Stimulated activated CD8-positive, alpha-beta memory T cell treated with anti-CD3 and anti-CD28 coated beads, Interleukin-15, amount 100 ng/mL, for 1 hour (primary cell): ENCODE results near the gene KRT13.

Experiments
- DNase-seq: peaks from one replicate; pipeline ENCODE4 v3.0.0-alpha.2; 2020; ENCODE audit warnings: low read depth

The KRT13 gene

GRCh38 chr17:41519501-41520224, 14.3 kb upstream of the KRT13 start:
- no peak for DNase-seq

DNA sequence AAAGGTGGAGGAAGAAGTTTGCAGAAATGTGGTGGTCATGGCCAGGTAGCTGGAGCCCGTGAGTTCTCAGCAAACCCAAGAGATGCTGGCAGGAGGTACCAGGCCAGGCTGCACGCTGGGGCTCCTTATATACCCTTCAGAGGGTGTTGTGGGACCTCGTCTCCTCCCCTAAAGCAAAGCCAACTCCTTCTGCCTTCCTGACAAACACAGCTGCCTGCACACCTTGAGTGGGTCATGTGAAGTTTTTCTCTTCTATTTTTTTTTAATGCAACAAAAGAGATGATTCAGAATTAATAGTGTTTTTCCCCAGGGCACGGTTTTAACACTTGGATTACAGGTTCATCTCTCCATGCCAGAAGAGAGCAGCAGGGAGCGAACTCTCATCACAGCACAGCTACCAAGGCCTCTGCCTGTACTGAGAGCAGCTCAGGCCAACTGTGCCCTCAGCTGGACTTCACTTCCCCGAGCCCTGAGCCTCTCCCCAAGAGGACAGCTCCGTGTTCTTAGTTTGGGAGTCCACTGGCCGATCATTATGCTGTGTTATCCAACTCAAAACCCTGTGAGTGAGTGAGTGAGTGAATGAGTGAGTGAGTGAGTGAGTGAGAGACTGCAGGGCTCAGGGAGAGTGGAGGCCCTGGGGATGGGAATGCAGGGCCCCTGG, 13.5 kb upstream of the KRT13 start, which contains the start of gene KRT15:
Gene KRT15 (minus strand): TSS at position 102 of the 661 bp plus-strand sequence. CDS start 63 bp downstream, at position 39.
- DNase-seq: no peak

DNA sequence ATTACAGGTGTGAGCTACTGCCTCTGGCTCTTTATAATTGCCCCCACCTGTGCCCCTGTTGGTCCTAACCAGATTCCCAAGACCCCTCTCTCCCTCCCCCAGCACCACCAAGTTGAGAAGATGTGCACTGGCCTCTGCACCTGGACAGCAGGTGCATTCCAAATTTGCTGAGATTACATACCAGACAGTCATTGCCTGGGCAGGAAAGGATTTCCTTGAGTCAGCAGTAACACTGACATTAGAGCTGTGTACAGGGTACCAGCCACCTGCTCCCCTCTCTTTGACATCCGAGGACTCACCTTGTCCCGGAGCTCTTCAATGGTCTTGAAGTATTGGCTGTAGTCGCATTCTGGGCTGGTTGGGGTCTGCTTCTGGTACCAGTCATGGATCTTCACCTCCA, 12.6 kb upstream of the KRT13 start:
- DNase-seq: no peak

DNA sequence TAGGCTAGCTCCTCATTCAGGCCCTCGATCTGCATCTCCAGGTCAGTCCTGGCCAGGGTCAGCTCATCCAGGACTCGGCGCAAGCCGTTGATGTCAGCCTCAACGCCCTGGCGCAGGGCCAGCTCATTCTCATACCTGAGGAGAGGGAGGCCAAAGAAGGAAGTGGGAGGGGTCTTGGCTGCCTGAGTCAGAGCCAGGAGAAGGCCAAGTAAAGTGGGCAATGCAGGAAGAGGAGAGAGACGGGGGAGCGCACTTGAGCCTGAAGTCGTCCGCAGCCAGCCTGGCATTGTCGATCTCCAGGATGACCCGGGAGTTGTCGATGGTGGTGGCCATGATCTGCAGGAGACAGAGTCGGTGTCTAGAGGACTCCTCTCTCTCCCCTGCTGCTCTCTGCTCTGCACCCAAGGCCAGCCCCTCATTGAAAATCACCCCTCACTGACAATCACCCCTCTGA, 11.4 kb upstream of the KRT13 start:
- DNase-seq: no peak

- DNase-seq: no peak
Observed at GRCh38 chr17:41516147-41516829, 10.9 kb upstream of the KRT13 start.

DNA sequence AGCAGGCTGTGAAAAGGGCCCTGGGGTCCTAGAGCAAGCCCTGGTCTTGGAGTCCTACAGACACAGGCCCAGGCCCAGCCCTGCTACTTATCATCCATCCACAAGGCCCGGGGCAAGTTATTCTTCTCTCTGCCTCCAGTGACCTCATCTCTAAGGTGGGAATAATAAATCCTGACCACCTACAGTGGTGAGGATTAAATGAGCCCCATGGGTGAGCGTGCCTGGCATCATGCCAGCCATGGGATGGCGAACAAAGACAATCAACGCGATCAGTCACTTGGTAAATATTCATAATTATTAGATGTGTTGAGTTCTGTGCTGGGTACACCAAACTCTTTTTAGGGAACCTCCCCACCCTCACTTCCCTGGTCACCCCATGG, 7.7 kb upstream of the KRT13 start:
- DNase-seq: no peak

DNA sequence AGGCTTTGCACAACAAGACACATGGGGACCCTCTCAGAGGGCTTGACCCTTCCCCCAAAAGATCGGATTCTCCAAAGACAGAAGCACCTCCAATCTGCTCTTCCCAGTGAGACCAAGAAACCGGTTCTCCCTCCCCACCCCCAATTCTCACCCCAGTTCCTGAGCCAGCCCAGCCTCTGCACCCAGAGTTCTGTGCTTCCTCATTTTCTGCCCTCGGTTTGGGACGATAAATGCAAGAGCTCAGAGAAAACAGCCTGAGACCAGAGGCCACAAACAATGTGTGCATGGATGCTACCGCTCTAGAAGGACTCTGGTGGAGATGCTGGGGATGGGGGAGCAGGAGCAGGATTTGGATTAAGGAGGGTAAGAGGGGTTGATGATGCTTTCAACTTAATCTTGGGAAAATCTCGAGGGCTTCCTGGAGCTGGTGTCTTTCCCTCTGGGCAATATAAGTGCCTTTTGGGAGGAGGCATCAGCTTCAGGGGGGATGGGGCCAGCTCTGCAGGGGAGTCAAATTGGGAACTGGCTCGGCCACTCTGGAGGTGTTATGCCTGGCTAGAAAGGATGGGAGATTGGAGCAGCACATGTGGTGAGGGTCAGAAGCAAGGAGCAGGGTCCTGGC, 7.2 kb upstream of the KRT13 start:
- DNase-seq: no peak

- DNase-seq: no peak
Observed at GRCh38 chr17:41511716-41512115, 6.3 kb upstream of the KRT13 start.

- no peak for DNase-seq
Observed at GRCh38 chr17:41511116-41511515, 5.7 kb upstream of the KRT13 start.

GRCh38 chr17:41510251-41511065, 5.0 kb upstream of the KRT13 start:
- DNase-seq: no peak

DNA sequence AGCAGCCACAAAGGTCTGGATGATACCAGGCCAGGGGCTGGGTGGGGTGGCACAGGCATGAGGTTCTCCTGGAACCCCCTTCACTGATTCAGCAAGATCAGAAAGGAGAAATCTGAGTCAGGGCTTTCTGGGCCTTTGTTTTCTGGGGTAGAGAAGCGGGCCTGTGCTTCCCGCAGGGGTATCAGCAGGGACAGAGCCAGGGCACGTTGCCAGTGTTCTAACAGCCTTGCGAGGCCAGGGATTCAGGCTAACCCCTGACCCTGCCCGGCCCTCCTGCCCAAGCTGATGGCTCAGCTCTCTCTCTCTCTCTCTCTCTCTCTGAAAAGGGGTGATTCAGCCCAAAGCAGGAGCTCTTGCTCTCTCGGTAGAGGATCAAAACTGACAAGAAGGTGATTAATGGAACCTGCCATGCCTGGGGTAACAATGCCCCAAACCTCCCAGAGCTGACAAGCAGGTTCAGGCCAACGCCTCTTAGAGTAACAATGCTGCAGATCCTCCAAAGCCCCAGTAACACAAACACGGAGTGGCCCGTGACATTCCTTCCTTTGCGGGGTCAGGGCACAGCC, 2.0 kb upstream of the KRT13 start:
- DNase-seq: no peak

DNA sequence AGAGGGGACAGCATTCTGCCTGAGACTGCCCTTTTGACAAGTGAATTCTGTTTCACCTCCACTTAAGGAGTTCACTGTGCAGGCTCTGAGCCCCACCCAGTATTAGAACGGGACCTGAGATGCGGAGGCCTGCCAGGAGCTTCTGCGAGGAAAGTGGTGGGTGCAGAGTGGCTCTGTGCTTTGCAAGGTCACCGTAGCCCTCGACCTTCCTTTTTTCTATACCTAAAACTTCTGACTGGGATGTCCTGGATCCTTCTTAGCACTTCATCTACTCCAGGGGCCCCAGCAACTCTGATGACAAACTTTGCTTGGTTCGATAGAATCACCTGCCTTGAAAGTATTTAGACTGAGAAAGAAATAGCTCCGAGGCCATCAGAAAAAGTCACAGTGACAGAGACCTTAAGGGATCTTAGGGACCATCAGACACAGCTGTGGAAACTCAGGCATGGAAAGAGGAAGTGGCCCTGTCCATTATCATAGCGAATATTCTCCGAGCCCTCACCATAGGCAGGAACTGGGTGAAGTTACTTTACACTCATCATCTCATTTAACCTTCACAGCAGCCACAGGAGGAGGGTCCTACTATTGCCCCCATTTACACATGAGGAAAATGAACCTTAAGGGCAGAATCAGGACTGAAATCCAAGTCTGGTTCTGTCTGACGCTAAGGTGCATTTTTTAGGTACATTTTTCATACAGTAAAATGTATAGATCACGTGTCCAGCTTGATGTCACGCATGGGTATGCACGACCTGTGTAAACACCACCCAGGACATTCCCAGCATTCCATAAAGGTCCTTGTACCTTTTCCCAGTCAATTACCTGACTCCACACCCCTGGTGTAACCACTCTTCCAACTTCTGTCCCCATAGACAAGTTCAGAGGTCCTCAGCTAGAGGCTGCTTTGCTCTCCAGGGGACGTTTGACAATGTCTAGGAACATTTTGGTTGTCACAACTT, 676 bp upstream of the KRT13 start:
- DNase-seq: no peak

DNA sequence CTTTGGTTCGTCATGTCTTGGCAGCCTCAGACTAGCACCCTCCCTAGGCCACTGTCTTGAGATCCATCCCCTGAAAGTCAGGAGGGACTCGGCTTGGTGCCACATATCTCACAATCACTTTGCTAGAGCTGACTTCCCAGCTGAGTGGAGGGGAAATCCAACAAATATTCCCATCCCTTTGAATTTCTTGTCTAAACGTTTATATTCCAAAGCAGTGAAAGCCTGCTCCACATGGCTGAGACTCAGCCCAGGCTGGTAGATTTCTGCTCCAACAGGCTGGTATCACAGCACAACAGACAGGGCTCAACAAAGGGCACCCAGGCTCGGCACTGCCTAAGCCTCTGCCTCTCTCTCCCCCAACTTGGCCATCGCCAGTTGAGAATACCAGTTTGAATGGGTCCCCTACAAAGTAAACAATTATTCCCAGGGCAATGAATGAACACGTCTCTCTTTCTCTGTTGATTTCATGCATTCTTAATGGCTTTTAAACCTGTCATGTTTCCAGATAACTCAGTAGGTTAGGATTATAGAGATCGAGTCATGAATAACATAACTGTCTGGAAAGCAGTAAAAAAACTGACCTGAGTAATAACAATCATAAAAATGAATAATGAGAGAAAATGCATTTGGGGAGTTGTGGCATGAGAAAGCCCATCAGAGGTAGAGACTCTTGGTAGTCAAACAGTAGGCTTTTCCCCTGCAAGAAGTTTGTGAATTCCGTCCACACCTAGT, 1.0 kb downstream of the KRT13 start:
- DNase-seq: no peak

- no peak for DNase-seq
Observed at GRCh38 chr17:41503202-41503601, 2.2 kb downstream of the KRT13 start.

DNA sequence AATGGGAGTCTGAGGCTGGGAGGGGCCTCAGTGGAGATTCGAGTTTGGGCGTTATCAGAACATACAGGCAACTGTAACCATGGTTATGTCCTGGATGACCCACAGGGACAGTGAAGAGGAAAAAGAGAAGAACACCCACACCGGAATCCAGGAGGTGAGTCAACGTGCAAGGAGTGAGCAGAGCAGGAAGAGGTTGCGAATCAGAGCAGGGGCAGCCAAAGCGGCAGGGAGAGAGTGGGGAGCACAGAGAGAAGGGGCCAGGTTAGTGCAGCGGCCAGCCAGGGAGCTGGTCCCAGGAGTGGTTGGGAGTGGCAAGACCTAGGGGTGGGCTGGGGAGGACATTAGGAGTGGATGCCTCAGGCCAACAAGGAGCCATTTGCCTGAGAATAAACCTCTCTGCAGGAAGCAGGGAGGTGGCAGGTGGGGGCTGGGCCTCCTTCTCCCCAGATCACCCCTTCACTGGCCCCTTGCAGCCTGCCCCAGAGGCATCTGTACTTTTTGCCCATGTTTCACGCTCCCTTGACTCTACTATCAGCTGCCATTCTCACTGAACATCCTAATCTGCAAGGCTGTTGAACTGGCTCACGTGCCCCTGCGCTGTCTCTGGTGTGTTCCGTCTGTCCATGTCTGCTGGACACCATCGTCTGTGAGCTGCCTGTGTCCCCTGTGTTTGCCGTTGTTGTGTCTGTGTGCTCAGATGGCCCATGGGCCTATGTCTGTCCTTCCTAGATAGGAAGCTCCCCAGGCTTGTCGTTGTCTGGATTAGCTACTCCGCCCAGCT, 5.1 kb downstream of the KRT13 start:
- DNase-seq: no peak

GRCh38 chr17:41499714-41500113, 5.7 kb downstream of the KRT13 start:
- no peak for DNase-seq

GRCh38 chr17:41498276-41498675, 7.1 kb downstream of the KRT13 start:
- DNase-seq: no peak

DNA sequence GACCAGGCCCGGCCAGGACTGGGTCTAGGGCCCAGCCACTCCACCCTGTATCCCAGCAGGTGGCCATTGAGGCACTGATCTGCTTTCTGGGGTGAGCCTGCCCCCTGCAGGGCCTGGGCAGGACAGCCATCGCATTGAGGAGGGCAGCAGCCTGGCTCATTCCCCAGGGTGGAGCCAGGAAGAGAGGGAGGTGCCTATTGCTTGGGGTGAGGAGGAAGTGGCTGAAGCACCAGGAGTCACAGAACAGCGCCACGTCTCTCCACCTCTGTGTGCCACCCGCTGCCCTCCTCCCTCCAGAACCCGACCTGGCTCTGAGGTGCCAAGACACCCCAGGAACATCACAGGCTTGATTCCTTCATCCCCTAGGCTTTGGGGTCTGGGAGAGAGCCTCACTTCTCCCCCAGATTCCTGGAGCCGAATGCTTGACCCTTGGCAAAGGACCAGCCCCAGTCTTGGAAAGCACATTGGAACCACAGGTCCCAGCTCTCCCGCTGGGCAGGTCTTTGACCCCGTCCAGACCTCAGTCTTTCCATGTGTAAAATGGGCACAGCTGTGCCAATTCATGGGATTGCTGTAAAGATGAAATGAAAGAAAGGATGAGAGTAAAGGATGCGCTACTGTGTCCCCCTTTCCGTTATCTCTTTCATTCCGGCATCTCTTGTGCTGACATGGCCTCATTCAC, 8.5 kb downstream of the KRT13 start:
- DNase-seq: no peak
